OCI-M2 (cell line): ENCODE data around the gene PLXNA4.

ENCODE experiments used
- DNase-seq: peaks from one replicate; lab custom pipeline; 2025; ENCODE audit not compliant: unreplicated experiment; lab: John Stamatoyannopoulos, UW

The PLXNA4 gene

DNA sequence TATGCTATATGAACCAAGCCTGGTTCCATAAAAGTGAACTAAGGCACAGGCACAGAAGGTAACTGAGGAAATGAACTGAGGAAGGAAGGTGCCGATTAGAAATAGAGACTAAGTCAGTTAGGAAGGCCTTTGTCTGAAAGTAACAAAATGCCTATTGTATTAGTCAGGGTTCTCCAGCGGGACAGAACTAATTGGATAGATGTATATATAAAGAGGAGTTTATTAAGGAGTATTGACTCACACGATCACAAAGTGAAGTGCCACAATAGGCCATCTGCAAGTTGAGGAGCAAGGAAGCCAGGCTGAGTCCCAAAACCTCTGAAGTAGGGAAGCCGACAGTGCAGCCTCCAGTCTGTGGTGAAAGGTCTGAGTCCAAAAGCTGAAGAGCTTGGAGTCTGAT is 13.9 kb upstream of the PLXNA4 start:
- no peak for DNase-seq

GRCh38 chr7:132588596-132588995 is 12.3 kb upstream of the PLXNA4 start:
- DNase-seq = no peak

DNA sequence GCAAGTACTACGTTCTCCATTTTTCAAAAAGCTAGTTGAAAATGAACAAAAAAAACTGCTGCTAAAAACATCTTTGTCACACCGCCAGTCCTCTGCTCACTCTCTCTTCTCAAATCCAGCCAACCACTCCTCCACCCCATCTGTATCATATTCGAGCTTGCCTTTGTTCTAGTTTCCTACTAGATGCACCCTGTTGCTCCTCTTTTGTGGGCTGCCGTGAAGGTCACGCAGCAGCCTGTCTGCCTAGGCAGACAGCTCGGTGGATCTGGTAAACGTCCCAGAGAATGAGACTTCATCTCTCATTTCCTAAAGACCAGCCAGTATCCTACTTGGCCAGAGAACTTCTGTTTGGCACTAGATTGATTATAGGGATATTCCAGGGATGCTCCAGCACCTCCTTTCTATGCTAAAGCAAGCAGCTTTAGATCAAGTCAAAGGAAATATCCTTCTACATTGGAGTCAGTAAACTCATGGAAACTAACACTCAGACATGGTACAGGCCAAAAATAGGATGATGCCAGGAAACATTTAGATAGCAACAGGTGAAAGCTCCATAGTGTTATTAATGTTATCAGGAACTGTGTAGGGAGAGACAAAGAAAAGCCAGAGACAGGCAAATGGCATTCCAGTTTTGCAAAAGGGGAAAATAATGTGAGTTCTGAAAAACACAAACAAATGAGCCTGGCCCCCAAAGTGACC is 8.7 kb upstream of the PLXNA4 start:
- DNase-seq = no peak

DNA sequence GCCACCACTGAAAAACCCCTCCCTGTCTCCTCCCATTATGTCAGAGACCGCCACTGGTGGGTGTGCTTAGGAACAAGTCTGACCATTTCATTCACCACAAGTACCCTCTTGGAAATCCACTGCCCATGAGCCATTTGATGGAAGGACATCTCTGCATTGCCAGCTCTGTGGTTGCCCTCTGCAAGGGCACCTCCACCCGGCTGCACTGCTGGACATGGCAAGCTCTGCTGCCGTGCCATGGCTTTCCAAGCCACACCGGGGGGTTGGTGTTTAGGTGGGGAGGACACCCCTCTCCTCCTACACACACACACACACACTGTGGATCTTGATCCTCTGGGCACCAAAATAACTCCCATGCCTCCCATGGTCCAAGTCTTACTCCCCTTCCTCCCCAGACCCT is 5.2 kb upstream of the PLXNA4 start:
- DNase-seq = no peak

GRCh38 chr7:132580717-132581285 is 4.5 kb upstream of the PLXNA4 start:
- peak; percentile 54 for DNase-seq

DNA sequence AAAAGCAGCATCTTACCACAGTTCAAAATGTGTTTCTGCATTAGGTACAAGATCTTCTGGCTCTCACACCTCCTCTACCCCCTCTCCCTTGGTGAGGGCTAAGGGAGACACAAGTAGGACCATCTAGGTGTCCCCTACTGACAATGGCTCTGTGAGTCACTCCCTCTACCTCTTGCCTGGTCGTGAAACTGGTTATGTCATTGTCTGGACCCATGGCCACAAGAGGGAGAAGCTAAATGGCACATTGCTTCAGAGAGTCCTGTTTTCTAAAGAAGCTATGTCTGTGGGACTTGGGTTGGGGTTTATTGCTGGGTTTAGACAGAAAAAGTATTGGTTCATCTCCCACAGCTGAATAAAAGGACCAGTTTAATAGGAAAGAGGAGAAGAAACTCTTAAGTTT is 4.0 kb upstream of the PLXNA4 start:
- no peak for DNase-seq

- no peak for DNase-seq
These were observed 3.1 kb upstream of the PLXNA4 start for GRCh38 chr7:132579260-132579899.

DNA sequence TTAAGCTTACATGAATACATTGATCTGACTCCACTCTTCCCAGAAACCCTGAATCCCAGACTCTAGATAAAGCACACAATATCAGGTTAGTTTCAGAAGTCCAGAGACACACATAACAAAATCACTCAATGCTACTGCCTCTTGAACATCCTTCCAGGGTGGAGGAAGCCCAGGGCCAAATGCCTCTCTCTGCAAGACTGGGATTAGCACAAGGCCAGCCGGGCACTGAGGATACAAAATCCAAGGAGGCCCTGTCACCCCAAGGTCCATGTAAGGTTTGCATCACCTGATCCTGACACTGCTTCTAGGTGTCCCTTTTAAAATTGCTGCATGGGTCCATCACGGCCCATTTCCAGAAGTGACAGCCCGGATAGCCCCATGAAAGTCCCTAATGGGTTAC is 2.6 kb upstream of the PLXNA4 start:
- no peak for DNase-seq

- DNase-seq = no peak
These were observed 1.7 kb upstream of the PLXNA4 start for GRCh38 chr7:132578050-132578370.

DNA sequence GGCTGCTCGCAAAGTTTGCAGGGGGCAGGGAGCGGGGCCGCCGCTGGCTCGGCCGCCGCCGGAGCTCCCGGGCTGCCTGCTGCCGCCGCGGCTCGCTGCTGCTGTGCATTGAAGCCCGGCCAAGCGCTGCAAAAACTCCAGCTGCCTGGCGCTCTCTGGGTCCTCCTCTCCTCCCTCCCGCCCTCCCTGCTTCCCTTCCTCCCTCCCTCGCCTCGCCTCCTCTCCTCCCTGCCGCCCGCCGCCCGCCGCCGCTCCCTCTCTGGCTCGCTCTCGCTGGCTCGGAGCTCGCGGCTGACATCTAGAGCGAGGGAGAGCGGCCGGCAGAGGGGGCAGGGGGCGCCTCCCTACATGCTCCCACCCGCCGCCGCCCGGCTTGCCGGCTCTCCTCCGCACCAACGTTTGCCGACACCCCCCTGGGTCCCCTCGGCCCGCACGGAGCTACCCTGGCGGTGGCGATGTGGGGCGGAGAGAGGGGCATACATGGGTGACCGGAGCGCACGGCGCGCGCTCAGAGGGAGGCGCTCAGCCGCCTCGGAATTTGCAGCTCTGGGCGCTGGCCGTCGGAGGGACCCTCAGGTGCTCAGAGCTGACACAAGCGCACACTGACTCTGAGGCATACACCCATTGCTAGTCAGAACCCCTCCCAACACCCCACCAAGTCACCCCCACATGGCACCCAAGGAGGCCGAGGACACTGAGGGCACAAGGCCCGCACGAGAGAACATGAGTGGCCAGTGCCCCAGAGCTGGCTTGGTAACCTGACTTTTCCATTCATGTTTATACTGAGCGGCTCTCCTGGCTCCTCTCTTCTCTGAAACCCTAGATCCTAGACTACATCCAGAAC is 1.2 kb upstream of the PLXNA4 start:
- no peak for DNase-seq

DNA sequence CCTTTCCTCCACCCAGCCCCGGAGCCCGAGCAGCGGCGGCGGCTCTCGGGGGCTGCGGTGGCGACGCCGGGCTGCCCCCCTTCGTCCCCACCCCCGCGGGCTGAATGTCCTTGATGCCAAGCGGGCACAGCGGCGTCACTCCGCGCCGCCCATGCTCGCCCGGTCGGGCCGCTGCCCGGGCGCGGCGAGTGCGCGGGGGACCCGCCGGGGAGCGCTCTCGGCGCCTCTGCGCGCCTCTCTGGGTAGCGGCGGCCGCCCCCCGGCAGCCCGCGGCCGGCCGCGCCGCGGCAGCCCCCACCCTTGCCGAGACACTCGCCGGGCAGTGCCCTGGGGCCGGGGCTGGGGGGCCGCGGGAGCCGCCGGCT is 433 bp upstream of the PLXNA4 start:
- DNase-seq = no peak

DNA sequence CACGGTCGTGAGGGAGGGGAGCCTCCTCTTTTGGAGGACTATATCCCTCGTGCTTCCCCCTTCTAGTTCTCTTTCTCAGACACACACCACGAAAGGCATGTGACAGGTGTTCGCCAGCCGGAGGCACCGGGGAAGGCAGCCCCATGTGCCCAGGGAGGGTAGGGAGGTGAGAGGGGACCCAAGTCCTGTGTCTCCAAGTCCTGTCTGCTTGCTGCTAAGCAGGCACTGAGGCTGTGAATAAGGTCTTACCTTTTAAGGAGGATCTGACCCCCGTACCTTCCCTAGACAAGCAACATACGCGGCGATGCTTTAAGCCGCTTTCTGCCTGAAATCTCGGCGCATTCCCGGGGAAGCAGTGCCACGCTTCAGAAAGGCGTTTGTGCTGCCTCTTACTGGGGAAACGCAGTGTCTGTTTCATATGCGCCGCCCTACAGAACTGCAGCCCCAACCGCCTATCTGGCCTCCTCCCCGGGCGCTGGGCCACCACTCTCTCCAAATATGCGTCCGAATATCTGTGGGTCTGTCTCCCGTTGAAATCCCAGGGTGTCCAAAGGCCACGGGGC is 770 bp downstream of the PLXNA4 start:
- peak; percentile 37 for DNase-seq

- no peak for DNase-seq
These were observed 2.0 kb downstream of the PLXNA4 start for GRCh38 chr7:132574223-132574622.

GRCh38 chr7:132573251-132573955 is 2.9 kb downstream of the PLXNA4 start:
- DNase-seq = no peak

DNA sequence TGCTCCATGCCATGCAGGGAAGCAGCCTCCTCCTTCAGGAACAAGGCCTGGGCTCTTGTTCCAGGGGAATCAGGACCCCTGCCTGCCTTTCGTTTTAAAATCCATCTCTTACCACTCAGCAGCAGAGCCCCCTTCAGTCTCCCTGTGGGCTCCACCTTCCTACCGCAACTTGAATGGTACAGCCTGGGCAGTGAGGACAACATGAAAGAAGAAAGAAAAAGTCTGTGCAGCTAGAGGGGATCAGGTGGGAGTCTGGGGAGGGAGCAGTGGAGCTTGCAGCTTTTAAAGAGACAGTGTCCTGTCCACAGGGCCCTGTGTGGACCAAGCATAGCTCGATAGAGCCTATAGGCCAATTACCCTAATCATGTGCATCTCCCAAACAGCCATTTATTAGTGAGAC is 3.7 kb downstream of the PLXNA4 start:
- no peak for DNase-seq

GRCh38 chr7:132571970-132572369 is 4.3 kb downstream of the PLXNA4 start:
- DNase-seq = no peak

DNA sequence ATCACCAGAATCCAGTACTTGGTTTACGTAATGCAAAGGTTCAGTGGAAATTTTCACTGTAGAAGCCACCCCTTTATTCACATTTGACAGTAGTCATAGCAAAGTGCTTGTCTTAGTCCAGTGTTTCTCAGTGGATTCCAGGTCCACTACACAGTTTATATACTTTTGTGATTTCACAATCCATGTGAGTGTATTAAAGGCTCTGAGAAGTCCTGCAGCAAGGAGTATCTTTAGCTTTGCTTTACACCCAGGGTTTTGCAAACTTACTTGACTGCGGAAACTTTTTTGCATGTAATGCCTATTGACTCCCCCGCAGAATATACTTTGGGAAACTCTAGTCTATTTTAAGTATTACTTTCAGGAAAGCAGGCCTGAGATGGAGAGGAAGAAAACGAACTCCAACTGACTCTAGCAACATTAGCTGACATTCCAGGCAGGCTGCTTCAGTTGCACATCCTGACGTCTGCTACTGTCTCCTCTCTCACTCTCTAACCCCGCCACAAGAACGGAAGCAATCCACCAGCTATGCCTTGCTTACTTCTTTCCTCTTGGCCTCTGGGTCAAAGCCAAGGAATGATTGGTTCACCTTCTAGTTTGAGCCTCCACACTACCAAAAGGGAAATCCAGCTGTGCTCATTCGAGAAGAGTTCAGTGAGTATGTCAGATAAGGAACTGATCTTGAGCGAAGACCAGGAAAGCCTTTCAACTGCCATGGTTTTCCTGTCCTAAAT is 6.2 kb downstream of the PLXNA4 start:
- no peak for DNase-seq

DNA sequence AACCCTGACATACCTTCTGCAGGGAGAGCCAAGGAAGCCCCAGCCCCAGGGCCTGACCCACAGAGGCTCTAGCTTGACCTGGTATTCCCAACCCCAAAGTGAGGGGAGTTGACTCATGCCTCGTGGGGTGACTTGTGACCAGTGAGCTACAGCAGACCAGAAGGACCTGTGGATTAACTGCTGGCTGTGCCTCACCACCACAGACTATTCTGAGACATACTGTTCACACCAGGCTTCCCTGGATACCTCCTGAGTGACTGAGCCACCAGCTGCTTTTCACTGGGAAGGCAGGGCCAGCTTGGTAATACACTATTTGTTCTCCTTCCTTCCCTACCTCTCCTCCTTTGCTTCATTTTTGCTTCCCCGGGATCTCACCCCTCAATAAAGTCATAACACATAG is 7.3 kb downstream of the PLXNA4 start:
- DNase-seq = no peak

DNA sequence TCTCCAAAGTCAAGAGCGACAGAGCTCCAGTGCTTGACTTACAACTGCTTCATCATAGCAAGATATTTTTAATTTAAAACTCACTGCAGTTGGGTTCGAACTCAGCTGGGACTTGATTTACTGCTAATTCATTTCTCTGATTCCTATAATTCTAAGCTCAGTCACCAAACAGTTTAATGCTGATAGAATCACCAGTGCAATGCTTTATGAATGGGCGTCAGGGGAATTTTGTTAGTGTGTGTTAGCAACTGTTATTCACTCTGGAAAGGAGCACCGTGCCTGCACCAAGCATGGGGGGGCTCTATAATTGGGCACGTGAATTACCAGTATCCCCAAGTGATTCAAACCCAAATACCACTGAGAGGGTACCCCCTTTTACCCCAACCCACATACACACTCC is 10.4 kb downstream of the PLXNA4 start:
- DNase-seq = no peak

DNA sequence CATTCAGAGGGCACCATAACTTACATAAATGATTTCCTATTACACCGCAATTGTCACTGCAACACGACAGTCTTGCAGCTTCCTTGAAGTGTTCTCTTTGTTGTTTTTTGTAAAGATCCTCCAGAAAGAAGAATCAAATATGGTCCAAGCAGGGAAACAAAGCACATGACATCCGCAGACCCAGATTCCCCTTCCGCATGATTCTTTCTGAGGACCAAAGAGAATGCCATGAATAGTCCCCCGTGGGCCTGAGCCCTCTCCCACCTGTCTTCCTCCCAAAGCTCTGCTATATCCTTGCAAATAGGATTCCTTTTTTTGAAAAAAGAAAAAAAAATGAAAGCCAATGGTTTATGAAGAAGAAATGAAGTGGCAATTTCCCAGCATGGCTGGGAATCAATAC is 10.8 kb downstream of the PLXNA4 start:
- no peak for DNase-seq
